ENCODE data around the gene SLC2A11.
"Not testable (repeated sequence)": the region's sequence is repeated elsewhere in the genome, so short reads cannot be mapped to it uniquely, and the experiment has no call there.

SLC2A11 gene

DNA sequence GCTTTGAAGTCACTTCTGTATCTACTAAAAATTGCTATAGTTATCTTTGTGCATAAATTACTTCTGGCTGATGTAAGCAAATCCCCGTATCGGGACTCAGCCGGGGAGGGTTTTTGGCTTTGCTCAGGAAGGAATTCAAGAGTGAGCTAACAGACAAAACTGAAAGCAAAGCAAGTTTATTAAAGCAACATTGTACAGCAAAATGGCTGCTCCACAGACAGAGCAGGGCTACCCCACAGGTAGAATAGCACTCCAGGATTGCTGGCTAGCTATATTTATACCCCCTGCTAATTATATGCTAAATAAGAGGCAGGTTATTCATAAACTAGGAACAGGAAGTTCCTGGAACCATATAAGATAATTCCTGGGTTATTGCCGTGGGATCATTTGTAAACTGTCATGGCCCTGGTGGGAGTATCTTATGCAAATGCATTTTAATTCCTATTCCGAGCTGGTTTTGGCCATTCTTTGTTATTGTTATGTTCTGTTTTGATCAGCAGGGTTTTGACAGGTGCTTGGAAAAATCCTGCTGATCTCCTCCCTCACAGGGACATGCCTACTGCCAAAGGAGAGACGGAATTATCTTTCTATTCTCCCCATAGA is 51.7 kb downstream of the SLC2A11 start:
- DNase-seq: no peak

DNA sequence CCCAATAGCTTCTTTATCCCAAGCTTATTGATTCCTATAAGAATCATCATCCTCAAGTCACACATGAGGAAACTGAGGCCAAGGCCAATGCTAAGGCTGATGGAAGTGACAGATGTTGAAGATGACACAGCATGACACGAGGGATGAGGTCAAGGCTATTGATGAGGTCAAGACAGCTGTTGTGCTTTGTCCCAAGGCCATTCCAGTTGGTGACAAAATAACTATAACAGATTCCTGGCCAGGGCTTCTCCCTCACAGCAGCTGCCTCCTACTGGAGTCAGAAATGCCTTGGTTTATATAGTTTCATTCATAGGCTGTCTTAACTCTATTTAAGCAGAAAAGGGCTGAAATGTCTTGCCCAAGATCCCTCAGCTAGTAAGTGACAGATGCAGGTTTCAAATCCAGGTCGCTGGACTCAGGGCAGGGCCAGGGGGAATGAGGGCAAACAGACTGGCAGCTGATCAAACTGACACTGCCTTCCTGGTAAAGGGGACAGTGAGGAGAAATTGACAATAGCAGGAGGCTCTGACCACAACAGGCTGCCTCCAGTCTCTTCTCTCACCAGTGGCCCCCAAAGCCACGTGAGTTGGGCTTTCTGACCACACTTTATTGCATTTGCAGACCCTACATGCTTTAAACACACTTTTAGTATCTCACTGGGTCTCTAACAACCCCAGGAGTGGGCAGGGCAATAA is 53.0 kb downstream of the SLC2A11 start:
- no peak for DNase-seq

DNA sequence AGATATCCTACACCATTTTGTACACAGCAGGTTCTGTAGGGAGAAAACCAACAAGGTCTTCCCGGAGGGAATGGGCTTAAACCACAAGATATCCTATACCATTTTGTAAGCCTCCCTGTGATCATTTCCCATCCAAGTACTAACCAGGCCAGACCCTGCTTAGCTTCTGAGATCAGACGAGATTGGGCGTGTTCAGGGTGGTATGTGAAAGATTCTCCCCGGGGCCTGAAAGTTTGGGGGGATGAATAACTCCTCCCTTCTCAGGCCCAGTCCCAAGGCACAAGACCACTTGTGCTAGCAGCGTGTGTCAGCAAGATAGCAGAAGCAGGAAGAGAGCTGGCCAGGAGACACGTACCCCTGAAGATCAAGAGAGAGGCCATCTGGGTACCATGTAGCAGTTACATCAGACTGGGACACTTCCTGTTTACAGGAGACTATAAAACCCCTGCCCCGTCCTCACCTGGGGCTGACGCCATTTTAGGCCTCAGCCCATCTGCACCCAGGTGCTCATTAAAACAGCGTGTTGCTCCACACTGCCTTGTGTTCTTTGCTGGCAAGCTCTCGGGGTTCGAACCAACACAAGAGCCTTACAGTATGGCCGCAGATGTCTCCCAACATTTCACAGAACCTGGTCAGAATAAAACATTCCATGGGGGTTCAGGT is 53.8 kb downstream of the SLC2A11 start:
- DNase-seq: no peak

DNA sequence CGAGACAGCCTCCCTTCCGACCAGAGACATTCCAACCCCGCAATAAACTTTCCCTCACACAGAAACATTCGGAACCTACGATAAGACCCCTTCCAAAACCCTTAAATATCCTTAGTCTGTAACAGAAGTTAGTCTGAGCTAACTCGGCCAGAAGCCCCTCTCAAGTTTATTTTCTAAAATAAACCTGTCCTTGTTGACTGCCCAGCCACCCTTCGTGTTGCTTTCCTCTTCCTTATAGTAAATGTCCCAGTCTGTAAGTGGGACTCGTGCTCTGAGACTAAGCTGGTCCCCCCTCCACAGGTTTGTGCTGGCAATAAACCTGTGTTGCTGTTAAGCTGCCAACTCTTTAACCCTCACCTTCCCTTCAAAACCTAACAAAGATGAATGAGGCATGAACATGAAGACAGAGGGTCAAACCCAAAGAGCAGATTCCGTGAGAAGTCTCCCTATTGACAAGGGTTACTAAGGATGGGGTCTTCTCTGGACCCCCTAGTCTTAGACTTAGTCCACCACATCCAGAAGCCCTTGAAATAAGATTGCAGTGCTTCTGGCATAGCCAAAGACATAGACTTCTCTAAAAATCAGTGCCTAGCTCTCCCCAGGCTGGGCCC is 54.7 kb downstream of the SLC2A11 start:
- no peak for DNase-seq

GRCh38 chr22:23913306-23913660 is 55.6 kb downstream of the SLC2A11 start:
- no peak for DNase-seq

GRCh38 chr22:23913661-23914353 is 56.1 kb downstream of the SLC2A11 start:
- DNase-seq: peak; percentile 98

DNA sequence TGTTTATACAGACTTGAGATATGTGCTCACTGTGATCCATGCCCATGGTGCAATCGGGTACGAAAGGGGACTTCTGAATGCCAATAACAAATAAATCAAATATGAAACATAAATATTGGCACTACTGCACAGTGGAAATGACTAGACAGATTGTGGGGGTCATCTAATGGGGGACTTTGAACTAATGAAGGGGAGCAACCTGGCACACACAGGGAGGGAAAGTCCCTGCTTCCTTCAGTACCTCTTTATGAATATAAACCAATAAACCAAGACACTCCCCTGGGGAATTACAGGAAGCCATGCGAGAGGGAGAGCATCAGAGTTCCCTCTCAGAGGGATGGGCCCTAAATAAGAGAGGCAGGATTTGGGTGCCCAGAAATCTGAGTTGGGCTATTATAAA is 57.6 kb downstream of the SLC2A11 start:
- no peak for DNase-seq

DNA sequence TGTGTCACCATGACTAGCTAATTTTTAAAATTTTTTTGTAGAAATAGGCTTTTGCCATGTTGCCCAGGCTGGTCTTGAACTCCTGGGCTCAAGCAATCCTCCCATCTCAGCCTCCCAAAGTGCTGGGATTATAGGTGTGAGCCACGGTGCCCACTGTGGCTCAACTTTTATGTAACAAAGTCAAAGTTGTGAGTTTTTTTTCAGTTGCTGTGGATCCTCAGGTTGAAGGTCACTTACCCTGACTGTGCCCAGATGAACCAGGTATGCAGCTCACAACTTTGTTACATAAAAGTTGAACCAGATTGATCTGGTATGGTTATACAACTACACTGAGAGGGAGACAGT is 62.6 kb downstream of the SLC2A11 start:
- DNase-seq: not testable (repeated sequence)

GRCh38 chr22:23921586-23922201 is 64.0 kb downstream of the SLC2A11 start:
- not testable (repeated sequence) for DNase-seq

DNA sequence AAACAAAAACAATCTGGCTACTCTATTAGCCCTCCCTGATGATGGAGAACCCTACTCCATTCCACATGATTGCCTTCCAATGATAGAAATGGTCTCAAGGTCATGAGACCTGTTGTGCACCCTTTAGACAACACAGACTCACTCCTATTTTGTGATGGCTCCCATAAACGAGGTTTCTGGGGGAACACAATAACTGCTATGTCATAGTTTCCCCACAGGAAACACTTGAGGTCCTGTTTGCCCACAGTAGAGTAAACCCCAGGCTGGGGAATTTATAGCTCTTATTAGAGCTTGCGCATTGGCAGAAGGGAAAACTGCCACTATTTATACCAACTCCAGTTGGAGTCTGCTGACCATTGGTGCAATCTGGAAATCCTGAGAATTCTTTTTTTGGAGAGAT is 65.2 kb downstream of the SLC2A11 start:
- no peak for DNase-seq

DNA sequence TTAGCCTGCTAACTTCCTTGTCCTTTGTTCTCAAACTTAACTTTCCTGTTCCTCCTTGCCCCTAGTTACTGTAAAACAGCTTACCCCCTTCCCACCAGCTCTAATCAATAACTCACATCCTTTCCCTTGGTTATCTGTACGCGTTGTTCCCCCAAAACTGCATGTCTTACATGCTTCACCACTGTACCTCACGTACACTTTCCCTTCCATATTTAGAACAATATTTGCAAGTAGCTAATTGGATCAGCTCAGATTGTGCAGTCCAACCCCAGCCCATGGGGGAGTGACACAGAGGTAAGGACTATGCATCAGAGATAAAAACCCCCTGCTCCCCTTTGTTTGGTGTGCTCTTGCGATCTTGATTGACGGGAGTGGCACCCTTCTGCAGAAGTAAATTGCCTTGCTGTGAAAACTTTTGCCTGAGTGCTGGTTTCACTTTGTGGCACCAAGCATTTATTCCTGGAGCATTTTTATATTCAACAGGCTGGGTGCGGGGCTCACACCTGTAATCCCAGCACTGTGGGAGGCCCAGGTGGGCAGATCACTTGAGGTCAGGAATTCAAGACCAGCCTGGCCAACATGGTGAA is 67.4 kb downstream of the SLC2A11 start:
- DNase-seq: no peak

- no peak for DNase-seq
Observed at GRCh38 chr22:23926561-23926960, 68.9 kb downstream of the SLC2A11 start.
